Epithelial cell of proximal tubule (primary cell): Measurements from ENCODE around the gene TSPYL1. TPM values are rescaled to one million over a fixed set of nuclear protein-coding genes. Genes with fewer than 3 reads are reported as not detected.
A peak's percentile ranks its signal among the peaks of the same experiment; 100 is the strongest.
"Not testable (repeated sequence)": the region's sequence is repeated elsewhere in the genome, so short reads cannot be mapped to it uniquely, and the experiment has no call there.

Experiments
- DNase-seq: peaks from one replicate; pipeline ENCODE4 v3.0.0-alpha.2; 2011; ENCODE audit warnings: low read depth
- H3K4me3 ChIP-seq: 2 replicates; pipeline ENCODE4 v1.5.1; 2011; ENCODE audit warnings: low read depth, mild to moderate bottlenecking, low read length
- total RNA-seq: library from RNA; depleted of rRNA; stranded (reverse); fragments of >200 nt; gene quantifications from 2 replicates; pipeline ENCODE4 v1.2.3, GENCODE V29; 2015
- TF ChIP-seq, protein P1 (sequence below): conservative IDR thresholded peaks from 2 replicates; pipeline ENCODE4 v1.5.1; 2012; ENCODE audit warnings: low read depth, mild to moderate bottlenecking, low read length

Gene TSPYL1
- total RNA-seq, 1 donor from 2014 or later: 67.6 TPM

DNA sequence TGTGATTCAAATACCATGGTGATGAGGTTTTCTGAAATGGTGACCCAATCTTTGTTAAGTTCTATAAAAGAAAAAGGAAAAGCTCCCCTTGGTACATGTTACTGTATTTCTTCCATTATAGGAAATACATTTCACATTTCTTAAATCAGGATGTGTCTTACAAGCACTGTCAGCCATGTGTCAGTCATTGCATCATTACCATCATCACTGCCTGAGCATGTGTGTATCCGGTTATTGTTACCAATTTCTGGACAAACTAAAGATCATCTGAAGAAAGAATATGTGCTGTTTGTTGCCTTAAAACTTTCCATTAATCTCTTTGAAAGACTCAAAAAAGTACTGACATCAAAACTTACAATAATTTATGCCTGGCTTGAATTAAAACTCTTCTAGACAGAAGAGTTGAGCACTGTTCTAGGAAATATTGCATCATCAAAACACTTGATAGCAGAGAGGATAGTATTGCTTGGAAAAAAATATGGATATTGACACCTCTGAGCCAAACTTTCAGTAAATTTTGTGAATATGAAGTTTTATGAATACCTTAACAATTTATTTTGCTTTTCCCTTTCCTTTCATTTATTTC lies 7.1 kb upstream of the TSPYL1 start:
- TF ChIP-seq, protein P1, sequence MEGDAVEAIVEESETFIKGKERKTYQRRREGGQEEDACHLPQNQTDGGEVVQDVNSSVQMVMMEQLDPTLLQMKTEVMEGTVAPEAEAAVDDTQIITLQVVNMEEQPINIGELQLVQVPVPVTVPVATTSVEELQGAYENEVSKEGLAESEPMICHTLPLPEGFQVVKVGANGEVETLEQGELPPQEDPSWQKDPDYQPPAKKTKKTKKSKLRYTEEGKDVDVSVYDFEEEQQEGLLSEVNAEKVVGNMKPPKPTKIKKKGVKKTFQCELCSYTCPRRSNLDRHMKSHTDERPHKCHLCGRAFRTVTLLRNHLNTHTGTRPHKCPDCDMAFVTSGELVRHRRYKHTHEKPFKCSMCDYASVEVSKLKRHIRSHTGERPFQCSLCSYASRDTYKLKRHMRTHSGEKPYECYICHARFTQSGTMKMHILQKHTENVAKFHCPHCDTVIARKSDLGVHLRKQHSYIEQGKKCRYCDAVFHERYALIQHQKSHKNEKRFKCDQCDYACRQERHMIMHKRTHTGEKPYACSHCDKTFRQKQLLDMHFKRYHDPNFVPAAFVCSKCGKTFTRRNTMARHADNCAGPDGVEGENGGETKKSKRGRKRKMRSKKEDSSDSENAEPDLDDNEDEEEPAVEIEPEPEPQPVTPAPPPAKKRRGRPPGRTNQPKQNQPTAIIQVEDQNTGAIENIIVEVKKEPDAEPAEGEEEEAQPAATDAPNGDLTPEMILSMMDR: no peak
- DNase-seq: no peak

DNA sequence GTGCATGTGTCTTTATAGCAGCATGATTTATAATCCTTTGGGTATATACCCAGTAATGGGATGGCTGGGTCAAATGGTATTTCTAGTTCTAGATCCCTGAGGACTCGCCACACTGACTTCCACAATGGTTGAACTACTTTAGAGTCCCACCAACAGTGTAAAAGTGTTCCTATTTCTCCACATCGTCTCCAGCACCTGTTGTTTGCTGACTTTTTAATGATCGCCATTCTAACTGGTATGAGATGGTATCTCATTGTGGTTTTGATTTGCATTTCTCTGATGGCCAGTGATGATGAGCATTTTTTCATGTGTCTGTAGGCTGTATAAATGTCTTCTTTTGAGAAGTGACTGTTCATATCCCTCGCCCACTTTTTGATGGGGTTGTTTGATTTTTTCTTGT lies 5.3 kb upstream of the TSPYL1 start:
- DNase-seq: not testable (repeated sequence)

More for the DNA sequence above, 7.1 kb upstream of the TSPYL1 start:
- H3K4me3 ChIP-seq: no peak overlapping the region

DNA sequence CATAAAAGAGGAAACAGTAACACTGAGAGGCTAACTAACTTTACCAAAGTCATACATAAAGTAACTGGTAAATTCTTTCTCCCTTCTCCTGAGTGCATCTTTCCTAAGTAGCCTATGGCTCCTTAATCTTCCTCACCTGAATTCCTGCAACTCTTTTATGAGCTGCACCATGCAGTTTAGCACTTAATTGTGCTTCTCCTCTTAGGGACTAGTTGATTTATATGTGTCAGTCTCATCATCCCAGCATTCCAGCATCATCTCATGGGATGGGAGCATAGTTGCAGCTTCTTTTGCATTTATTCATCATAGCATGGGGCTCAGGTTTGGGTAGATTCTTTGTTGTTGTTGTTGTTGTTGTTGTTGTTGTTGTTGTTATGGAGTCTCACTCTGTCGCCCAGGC lies 3.5 kb upstream of the TSPYL1 start:
- no peak overlapping the region for H3K4me3 ChIP-seq
- TF ChIP-seq, protein P1: no peak
- no peak for DNase-seq

More for the DNA sequence above, 5.3 kb upstream of the TSPYL1 start:
- not testable (repeated sequence) for H3K4me3 ChIP-seq

DNA sequence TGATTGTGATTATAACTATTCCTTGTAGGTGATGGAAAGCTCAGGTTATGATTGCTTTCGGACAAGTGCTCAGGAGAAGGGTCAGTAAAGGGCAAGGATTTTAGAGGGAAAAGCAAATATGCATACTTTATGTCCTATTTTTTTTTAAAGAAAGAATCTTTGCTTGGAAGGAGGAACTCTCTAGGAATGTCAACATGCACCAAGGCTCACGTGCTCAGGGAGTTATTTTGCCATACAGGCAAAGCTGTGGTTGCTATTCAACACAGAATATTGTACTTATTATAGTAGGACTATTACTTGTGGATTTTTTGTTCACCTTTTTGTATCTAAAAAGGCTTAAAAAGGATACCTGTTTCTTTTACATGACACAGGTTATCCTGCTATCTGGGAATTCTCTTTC lies 3.0 kb upstream of the TSPYL1 start:
- DNase-seq: no peak
- H3K4me3 ChIP-seq: no peak overlapping the region
- TF ChIP-seq, protein P1: no peak

DNA sequence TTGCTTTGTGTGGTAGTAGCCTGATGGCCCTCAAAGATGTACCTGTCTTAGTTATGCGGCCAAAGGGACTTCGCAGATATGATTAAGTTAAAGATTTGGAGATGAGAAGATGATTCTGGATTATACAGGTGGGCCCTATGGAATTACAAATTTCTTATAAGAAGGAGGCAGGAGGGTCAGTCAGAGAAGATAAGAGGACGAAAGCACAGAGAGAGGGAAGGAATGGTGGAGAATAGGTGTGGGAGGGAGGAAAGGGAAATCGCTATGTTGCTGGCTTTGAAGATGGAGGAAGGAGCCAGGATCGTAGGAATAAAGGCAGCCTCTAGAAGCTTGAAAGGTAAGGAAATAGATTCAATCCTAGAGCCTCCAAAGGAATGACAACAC lies 1.2 kb upstream of the TSPYL1 start:
- TF ChIP-seq, protein P1: no peak
- peak overlapping the region; percentile 90 for H3K4me3 ChIP-seq

DNA sequence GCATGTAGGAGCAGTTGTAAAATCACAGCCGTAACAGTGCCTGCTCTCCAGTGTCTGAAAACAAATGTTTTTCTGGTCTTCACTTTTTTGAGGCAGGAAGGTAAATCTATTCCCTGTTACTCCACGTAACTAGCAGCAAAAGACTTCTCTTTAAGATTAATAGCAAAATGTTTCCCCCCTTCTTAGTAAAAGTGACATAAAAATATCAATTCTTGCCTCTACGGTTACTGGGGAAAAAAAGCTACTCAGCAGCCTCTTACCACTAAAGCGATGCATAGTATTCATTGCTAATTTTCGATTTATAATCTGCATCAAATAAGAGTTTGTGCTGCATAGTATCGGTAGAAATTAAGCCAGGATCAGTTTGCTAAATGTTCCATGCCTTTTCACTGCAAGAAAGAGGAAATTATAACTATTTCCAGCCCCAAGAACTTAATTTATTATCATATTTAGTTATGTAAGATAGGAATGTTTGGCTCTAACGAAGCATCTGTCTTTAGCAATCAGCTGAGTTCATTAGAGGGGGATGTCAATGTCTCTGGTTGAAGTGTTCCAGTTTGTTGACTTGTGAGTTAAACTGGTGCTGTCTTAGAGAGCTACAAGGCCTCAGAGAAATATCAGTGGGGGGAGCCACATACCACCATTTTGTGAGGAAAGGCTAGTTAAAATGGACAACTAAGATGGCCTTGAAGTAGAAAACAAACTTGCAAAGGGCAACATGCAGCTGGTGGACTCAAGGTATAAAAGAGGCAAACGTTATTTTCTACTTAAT lies 617 bp upstream of the TSPYL1 start:
- DNase-seq: no peak
- H3K4me3 ChIP-seq: peak overlapping the region; percentile 90
- TF ChIP-seq, protein P1: no peak

More for the DNA sequence above, 1.2 kb upstream of the TSPYL1 start:
- DNase-seq: no peak

DNA sequence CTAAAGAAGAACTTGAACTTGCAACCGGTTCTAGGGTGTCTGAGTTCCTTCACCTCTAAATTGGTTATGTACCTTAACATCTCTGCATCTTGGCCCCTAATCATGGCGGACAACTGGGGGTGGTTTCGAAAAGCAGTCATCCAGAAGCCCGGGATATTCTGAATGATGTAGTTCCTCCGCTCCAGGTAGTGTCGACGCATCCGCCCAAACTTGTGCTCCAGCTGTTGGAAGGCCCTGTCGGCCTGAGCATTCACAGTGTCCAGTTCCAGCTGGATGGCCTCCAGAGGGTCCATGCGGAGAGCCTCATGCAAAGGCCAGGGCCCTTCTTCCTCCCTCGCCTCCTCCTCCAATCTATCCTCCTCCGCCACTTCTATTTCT lies 887 bp downstream of the TSPYL1 start:
- H3K4me3 ChIP-seq: peak overlapping the region; percentile 90
- DNase-seq: no peak
- TF ChIP-seq, protein P1: no peak
